ENCODE results near the gene PDE8B.

DNA sequence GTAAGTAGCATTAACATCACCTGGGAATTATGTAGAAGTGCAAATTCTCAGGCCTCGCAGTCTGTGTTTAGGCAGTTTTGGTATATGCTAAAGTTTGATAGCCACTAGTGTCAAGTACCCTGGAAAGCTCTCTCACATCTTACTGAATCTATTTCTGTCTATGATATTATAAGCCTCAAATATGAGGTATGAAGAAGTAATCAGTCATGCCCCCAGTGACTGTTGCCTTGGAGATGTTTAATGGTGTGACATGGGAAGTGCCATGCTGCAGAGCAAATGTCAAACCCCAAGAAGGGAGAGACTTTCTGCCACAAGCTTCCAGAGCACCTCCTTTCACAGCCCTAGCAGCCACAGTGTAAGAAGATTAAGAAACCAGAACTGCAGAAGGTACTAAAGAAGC lies 9.8 kb upstream of the PDE8B start:
- TF ChIP-seq, protein P1, sequence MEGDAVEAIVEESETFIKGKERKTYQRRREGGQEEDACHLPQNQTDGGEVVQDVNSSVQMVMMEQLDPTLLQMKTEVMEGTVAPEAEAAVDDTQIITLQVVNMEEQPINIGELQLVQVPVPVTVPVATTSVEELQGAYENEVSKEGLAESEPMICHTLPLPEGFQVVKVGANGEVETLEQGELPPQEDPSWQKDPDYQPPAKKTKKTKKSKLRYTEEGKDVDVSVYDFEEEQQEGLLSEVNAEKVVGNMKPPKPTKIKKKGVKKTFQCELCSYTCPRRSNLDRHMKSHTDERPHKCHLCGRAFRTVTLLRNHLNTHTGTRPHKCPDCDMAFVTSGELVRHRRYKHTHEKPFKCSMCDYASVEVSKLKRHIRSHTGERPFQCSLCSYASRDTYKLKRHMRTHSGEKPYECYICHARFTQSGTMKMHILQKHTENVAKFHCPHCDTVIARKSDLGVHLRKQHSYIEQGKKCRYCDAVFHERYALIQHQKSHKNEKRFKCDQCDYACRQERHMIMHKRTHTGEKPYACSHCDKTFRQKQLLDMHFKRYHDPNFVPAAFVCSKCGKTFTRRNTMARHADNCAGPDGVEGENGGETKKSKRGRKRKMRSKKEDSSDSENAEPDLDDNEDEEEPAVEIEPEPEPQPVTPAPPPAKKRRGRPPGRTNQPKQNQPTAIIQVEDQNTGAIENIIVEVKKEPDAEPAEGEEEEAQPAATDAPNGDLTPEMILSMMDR (IDR thresholded peaks at IDR 0.05): no peak
- no peak for TF ChIP-seq POLR2A (IDR thresholded peaks at IDR 0.05)

Measured in right lobe of liver (tissue), 4 donors.